Subcutaneous abdominal adipose tissue (tissue), 5 donors: ENCODE results near the gene ARL3.

ENCODE experiments used
- H3K27ac ChIP-seq: one replicate; pipeline ENCODE4 v1.7.0; 2013; ENCODE audit warnings: low read depth, mild to moderate bottlenecking, inconsistent platforms, low read length, moderate library complexity
- H3K27me3 ChIP-seq, 5 donors: one replicate each; pipeline ENCODE4 v1.7.0; 2013; ENCODE audit warnings: low read length in 5 of 5, inconsistent platforms in 1 of 5; ENCODE audit not compliant: control insufficient read depth in 5 of 5, insufficient read depth in 4 of 5
- H3K36me3 ChIP-seq, 5 donors: one replicate each; pipeline ENCODE4 v1.7.0; 2013; ENCODE audit warnings: low read length in 5 of 5; ENCODE audit not compliant: control insufficient read depth in 5 of 5, insufficient read depth in 5 of 5
- H3K4me1 ChIP-seq, 5 donors: one replicate each; pipeline ENCODE4 v1.7.0; 2013; ENCODE audit warnings: low read length in 5 of 5, mild to moderate bottlenecking in 3 of 5, moderate library complexity in 1 of 5; ENCODE audit not compliant: control insufficient read depth in 5 of 5, insufficient read depth in 5 of 5
- H3K4me3 ChIP-seq, 5 donors: one replicate each; pipeline ENCODE4 v1.7.0; 2013; ENCODE audit warnings: low read length in 5 of 5, low read depth in 1 of 5
- H3K9ac ChIP-seq, 5 donors: one replicate each; pipeline ENCODE4 v1.7.0; 2013; ENCODE audit warnings: low read length in 5 of 5, mild to moderate bottlenecking in 4 of 5, moderate library complexity in 3 of 5
- H3K9me3 ChIP-seq, 5 donors: one replicate each; pipeline ENCODE4 v1.7.0; 2013; ENCODE audit warnings: low read length in 5 of 5; ENCODE audit not compliant: control insufficient read depth in 5 of 5
- donor health status: healthy.
- donor health status: healthy.
- donor health status: healthy.
- donor health status: healthy.
- donor health status: healthy.

The ARL3 gene

DNA sequence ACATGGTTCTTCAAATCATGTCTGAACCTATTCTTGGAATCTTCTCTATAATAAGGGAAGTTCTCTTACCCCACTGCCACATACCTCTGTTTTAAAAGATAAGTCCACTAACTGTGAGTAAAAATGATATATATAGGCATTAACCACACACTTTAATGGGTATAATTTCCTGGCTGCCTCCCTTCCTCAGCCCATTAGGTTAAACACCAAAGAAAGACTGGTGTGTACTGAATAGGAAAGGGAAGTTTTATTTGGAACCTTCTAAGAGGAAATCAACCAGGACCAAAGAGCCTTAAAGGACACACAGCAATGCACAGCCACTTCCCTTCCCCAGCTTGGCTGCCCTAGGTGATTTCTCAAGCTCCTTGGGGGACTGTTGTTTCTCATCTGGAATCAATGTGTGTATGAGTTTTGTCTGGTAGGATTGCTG, 24.5 kb upstream of the ARL3 start:
- H3K9me3 ChIP-seq, result no peaks in the 10 kb centered on the region
- peaks cover 2 to 29% (median 17%) of the 10 kb centered on the region in 5 donors for H3K4me1 ChIP-seq
- H3K36me3 ChIP-seq, result peaks cover 0 to 6% (median 0%) of the 10 kb centered on the region in 5 donors
- H3K27me3 ChIP-seq, result no peaks in the 10 kb centered on the region
- no peak overlapping the region for H3K27ac ChIP-seq
- no peak overlapping the region for H3K9ac ChIP-seq
- no peak overlapping the region for H3K4me3 ChIP-seq

- H3K9ac ChIP-seq, result no peak overlapping the region
- H3K4me3 ChIP-seq, result peak overlapping the region in 1 of 5 donors; percentile 12
- H3K9me3 ChIP-seq, result no peaks in the 10 kb centered on the region
- peaks cover 2 to 23% (median 11%) of the 10 kb centered on the region in 5 donors for H3K4me1 ChIP-seq
- no peaks in the 10 kb centered on the region for H3K27me3 ChIP-seq
- H3K36me3 ChIP-seq, result peaks cover 0 to 24% (median 7%) of the 10 kb centered on the region in 5 donors
- H3K27ac ChIP-seq, result no peak overlapping the region
These were observed 20.9 kb upstream of the ARL3 start for GRCh38 chr10:102735065-102735562.

DNA sequence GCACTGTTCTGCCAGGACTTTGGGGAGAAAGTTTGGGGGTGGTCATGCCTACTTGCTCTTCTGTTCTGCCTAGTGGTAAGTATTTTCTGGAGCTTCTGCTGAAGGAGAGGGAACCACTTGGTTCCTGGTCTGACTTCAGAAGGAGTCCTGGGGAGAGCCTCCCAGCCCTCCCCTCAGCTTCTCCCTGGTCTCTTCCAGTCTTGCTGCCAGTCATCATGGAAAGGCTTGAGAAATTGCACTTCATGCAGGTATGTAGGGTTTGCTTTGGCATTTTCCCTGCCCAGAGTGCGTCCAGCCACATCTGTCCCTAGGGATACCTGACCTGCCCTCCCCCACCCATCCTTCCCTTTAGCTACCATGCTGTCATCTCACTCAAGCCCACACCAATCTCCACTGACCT, 18.5 kb upstream of the ARL3 start:
- peaks cover 4 to 27% (median 7%) of the 10 kb centered on the region in 5 donors for H3K4me1 ChIP-seq
- no peak overlapping the region for H3K27ac ChIP-seq
- no peaks in the 10 kb centered on the region for H3K27me3 ChIP-seq
- H3K4me3 ChIP-seq, result no peak overlapping the region
- H3K9me3 ChIP-seq, result no peaks in the 10 kb centered on the region
- no peak overlapping the region for H3K9ac ChIP-seq
- peaks cover 0 to 26% (median 7%) of the 10 kb centered on the region in 5 donors for H3K36me3 ChIP-seq

GRCh38 chr10:102731222-102731800, 17.1 kb upstream of the ARL3 start:
- Histone ChIP-seq H3K36me3 (peaks cover 0 to 30% (median 7%) of the 10 kb centered on the region in 5 donors), H3K9ac (no peak overlapping the region), H3K4me1 (peaks cover 5 to 38% (median 7%) of the 10 kb centered on the region in 5 donors), H3K4me3 (no peak overlapping the region), H3K9me3 (no peaks in the 10 kb centered on the region), H3K27ac (no peak overlapping the region), H3K27me3 (no peaks in the 10 kb centered on the region)

DNA sequence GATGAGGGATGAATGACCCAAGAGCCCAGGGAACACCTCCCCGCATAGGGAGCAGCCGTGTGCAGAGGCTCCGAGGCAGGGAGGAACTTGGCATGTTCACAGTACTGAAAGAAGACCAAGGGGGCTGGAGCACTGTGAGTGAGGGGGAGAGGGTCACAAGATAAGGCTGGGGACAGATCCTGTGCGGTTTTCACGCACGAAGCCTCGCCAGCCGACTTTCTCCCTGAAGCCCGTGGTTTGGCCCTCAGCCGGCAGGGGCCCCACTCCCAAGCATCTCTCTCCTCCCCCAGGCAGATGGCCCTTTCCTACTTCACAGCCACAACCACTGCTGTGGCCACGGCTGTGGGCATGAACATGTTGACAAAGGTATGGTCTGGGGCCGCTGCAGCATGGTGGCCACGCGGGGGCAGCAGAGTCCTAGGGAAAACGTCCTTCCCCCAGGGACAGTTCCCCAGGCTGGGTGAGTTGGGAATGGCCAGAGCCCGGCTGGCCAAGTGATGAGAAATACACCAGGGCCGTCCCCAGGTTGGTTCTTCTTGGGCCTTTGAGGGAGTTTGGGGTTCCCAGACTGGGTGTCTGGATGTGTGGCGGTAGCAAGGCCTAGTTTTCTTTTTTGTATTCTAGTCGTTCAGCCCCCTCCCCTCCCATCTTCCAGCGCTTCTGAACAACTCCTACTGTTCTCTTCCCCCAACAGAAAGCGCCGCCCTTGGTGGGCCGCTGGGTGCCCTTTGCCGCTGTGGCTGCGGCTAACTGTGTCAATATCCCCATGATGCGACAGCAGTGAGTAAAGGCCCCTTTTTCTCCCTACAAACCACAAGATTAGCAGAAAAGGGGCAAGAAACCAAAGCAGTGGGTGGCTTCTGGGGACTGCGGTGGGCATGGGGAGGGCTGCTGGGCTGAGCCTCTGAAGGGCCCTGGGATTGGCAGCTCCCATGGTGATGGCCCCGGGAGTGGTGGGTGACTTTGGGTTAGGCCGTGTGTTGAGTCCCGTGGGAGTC, 15.1 kb upstream of the ARL3 start:
- Histone ChIP-seq H3K4me1 (peaks cover 4 to 31% (median 7%) of the 10 kb centered on the region in 5 donors), H3K9ac (no peak overlapping the region), H3K36me3 (peaks cover 0 to 24% (median 7%) of the 10 kb centered on the region in 5 donors), H3K4me3 (peak overlapping the region in 1 of 5 donors; percentile 26), H3K27ac (no peak overlapping the region), H3K9me3 (no peaks in the 10 kb centered on the region), H3K27me3 (no peaks in the 10 kb centered on the region)

GRCh38 chr10:102727037-102727818, 13.0 kb upstream of the ARL3 start:
- peaks cover 4 to 31% (median 7%) of the 10 kb centered on the region in 5 donors for H3K4me1 ChIP-seq
- peak overlapping the region in 4 of 5 donors; percentile 6 to 38 (median 31) for H3K4me3 ChIP-seq

GRCh38 chr10:102726274-102726673, 12.1 kb upstream of the ARL3 start:
- H3K9ac ChIP-seq, result no peak overlapping the region
- no peak overlapping the region for H3K27ac ChIP-seq
- H3K4me1 ChIP-seq, result peaks cover 4 to 31% (median 7%) of the 10 kb centered on the region in 5 donors
- peaks cover 0 to 13% (median 0%) of the 10 kb centered on the region in 5 donors for H3K36me3 ChIP-seq
- no peaks in the 10 kb centered on the region for H3K27me3 ChIP-seq
- H3K9me3 ChIP-seq, result no peaks in the 10 kb centered on the region
- H3K4me3 ChIP-seq, result no peak overlapping the region

More at GRCh38 chr10:102727037-102727818, 13.0 kb upstream of the ARL3 start:
- Histone ChIP-seq H3K9me3 (no peaks in the 10 kb centered on the region), H3K27me3 (no peaks in the 10 kb centered on the region), H3K9ac (peak overlapping the region in 2 of 5 donors; percentile 2 to 44), H3K27ac (no peak overlapping the region), H3K36me3 (peaks cover 0 to 13% (median 0%) of the 10 kb centered on the region in 5 donors)

- H3K4me3 ChIP-seq, result no peak overlapping the region
- H3K27me3 ChIP-seq, result no peaks in the 10 kb centered on the region
- peaks cover 2 to 28% (median 8%) of the 10 kb centered on the region in 5 donors for H3K4me1 ChIP-seq
- H3K9me3 ChIP-seq, result no peaks in the 10 kb centered on the region
- no peak overlapping the region for H3K27ac ChIP-seq
- H3K36me3 ChIP-seq, result peaks cover 0 to 13% (median 0%) of the 10 kb centered on the region in 5 donors
- H3K9ac ChIP-seq, result no peak overlapping the region
These were observed 9.8 kb upstream of the ARL3 start for GRCh38 chr10:102723989-102724388.

- no peak overlapping the region for H3K27ac ChIP-seq
- no peak overlapping the region for H3K4me3 ChIP-seq
- H3K4me1 ChIP-seq, result peaks cover 0 to 15% (median 7%) of the 10 kb centered on the region in 5 donors
- H3K9ac ChIP-seq, result no peak overlapping the region
- no peaks in the 10 kb centered on the region for H3K27me3 ChIP-seq
- H3K36me3 ChIP-seq, result peaks cover 0 to 5% (median 0%) of the 10 kb centered on the region in 5 donors
- no peaks in the 10 kb centered on the region for H3K9me3 ChIP-seq
These were observed 7.8 kb upstream of the ARL3 start for GRCh38 chr10:102721954-102722353.
